22Rv1 (cell line): Measurements from ENCODE around the gene CUX1.

Experiments used
- CTCF ChIP-seq: fragments of 450-650 bp; IDR thresholded peaks from 2 replicates; pipeline ENCODE4 v1.5.1; 2017; ENCODE audit warnings: mild to moderate bottlenecking
- ZFX ChIP-seq: fragments of 450-650 bp; IDR thresholded peaks from 2 replicates; pipeline ENCODE4 v1.6.1; 2017; ENCODE audit warnings: antibody characterized with exemption, borderline replicate concordance

GRCh38 chr7:101804967-101805366, 12.5 kb upstream of the CUX1 start:
- peak; percentile 72 for TF ChIP-seq CTCF
- no peak for TF ChIP-seq ZFX
